HG02840 (cell line): ENCODE data around the gene LGALS16.
"Not testable (repeated sequence)": the region's sequence is repeated elsewhere in the genome, so short reads cannot be mapped to it uniquely, and the experiment has no call there.

ENCODE experiments used
- ATAC-seq: cut with Tn5 transposase; IDR thresholded peaks from one replicate; pipeline ENCODE4 v1.9.1; 2021; ENCODE audit warnings: mild to moderate bottlenecking, moderate library complexity, moderate number of reproducible peaks; ENCODE audit not compliant: unreplicated experiment, low FRiP score

LGALS16 gene

DNA sequence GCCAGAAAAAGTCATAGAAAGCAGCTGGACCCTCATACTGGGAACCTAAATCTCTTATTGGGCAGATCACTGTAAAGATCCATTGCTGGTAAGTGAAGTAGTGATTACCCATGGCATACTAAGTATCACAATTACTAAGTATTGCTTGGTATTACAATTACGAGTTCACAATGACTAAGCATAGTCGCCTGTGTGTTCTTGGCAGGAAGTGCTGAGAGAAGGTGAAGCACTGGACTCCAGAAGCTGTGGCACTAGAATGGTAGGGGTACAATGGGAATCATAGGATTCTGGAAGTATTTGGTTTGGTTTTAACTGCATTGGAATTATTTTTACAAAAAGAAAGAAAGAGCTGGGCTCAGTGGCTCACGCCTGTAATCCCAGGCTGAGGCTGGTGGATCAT is 20.3 kb downstream of the LGALS16 start:
- no peak for ATAC-seq

DNA sequence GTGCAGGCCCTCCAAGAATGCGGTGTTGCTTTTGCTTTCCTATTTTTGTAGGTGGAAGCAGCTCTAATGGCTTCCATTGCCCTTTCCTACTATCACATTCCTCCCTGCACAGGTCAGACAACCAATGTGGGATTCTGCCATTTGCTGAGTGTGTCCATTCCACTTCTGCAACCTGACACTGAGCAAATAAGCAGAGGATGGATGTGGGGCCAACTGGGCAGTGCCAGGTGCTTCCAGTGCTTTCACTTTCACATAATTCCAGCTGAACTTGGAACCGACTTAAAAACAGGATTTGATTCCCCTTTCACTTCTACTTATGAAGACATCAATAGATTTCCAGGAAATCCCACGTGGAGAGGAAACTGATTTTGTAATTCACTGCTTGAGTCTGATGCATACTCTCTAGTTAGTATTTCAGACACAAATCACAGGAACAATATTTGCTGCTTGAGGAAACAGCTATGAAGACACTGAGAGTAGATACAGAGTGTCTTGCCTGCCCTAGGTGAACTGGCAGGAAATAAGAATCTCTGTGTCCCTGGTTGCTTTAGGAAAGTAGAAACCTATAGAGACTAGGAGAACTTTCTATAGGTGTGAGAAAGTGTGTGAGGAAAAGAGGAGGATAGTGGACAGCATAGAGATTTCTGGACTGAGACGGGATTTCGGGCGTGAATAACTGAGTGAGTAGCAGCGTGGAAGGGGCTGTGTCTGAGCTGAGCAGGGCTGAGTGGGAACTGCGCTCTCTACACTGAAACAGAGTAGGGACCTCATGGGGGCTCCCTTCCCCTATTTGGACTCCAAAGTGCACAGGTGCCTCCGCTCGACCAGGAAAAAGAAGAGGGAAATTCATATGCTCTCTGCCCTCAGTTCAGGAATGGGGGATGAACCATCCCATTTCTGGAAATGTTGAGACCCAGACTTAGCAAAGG is 22.5 kb downstream of the LGALS16 start:
- ATAC-seq, result no peak

- ATAC-seq, result peak; percentile 54
Observed at GRCh38 chr19:39679056-39679790, 23.5 kb downstream of the LGALS16 start.

- ATAC-seq, result peak; percentile 27
Observed at GRCh38 chr19:39679791-39680168, 24.1 kb downstream of the LGALS16 start.

GRCh38 chr19:39680593-39680992 is 24.9 kb downstream of the LGALS16 start:
- no peak for ATAC-seq

DNA sequence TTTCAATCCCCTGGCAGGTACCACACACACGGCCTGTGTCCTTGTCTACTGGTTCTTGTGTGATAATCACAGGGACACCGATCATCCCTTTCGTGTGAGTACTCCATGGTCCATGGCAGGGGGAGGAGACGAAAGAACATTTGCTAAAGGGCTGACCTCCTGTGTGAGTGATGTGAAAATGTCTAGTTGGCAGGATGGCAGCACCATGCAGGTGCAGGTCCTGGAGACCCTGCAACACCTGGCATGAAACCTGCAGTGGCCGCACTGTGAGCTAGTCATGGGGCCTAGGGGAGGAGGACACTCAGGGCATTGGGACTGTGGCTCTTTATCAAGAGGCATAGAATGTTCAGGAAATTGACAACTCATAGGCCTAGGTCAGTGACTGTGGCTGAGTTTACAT is 25.7 kb downstream of the LGALS16 start:
- no peak for ATAC-seq

DNA sequence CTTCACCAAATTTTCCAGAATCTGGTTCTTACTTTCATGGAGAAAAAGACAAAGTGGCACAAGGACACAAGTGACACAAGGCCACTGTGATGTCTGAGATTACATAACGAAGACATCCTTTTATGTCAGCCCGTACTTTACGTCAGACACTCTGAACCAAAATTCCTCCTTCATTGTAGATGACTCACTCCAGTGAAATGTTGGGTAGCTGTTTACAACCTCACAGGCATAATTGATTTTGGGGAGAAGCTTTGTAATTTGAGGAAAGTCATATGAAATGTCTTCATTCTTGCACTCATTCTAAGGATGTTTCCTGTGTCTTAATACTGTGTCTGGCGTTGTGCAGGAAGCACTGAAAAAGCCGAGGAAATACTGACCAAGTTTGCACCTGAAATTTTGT is 28.6 kb downstream of the LGALS16 start:
- no peak for ATAC-seq

DNA sequence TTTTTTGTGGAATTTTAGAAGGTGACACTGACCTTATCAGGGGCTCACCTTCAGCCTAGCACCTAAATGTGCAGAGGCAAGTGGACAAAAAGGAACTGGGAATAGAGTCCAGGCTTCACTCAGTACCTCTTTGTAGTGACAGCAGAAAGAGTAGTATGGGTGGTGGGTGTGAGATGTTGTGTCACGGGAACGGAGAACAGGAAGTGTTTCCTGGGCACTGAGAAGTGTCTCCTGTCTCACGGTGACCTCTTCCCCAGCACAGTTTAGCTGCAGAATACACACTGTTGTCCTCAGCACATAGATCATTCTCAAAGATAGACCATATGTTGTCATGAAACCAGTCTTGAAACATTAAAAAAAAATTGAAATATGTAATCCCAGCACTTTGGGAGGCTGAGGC is 31.0 kb downstream of the LGALS16 start:
- ATAC-seq, result no peak

DNA sequence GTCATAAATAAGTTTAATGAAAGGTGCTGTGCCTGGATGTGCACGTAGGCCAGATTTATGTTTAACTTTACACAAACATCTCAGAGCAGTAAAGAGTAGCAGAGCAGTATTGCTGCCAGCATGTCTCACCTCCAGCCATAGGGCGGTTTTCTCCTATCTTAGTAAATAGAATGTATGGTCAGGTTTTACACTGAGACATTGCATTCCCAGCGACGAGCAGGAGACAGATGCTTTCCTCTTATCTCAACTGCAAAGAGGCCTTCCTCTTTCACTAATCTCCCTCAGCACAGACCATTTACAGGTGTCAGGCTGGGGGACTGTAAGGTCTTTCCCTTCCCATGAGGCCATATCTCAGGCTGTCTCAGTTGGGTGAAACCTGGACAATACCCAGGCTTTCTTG is 32.9 kb downstream of the LGALS16 start:
- not testable (repeated sequence) for ATAC-seq

DNA sequence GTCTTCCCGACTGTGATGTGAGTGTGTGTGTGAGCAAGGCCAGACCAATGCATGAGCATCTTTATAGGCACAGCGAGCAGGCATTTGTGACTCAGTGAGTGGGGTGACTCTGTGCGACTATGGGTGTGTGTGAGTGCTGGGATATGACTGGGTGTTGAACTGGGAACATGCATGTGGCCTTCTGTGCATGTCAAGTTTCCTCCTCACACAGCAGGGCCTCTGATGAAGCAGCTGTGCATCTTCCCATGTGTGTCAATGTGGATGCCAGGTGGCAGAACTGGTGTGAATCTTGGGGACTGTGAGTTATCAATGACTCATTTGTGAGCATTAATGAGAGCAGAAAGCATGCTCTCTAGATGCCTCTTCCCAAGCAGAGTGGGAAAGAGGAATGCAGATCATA is 36.5 kb downstream of the LGALS16 start:
- no peak for ATAC-seq

DNA sequence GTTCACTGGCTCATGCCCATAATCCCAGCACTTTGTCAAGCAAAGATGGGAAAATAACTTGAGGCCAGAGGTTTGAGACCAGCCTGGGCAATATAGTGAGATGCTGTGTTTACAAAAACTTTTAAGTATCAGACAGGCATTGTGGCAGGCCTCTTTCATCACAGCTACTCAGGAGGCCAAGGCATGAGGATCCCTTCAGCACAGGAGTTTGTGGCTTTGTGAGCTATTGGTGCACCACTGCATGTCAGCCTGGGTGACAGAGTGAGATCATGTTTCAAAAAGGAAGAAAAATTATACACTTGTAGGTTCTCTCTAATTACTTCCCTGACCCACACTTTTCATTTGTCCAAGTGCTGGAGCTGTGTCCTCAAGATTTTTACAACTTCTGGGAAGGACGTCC is 37.1 kb downstream of the LGALS16 start:
- no peak for ATAC-seq

GRCh38 chr19:39695759-39696158 is 40.0 kb downstream of the LGALS16 start:
- ATAC-seq, result no peak

DNA sequence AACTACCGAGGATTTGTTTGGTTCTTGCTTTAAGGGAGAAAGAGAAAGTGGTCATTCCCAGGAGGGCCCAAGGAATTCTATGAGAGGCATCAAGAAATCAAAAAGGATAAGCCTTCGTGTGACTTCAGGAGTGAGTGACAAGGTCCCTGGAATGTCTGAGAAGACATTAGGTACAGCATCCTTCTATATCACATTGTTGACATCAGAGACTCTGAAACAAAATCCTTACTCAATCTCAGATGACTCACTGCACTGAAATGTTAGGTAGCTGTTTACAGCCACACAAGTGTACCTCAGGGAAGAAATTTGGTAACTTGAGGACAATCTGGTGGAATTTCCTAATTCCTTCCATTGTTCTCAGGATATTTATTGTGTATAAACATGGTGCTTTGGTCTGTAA is 40.7 kb downstream of the LGALS16 start:
- no peak for ATAC-seq

- no peak for ATAC-seq
Observed at GRCh38 chr19:39698535-39698934, 42.8 kb downstream of the LGALS16 start.

GRCh38 chr19:39701291-39701690 is 45.6 kb downstream of the LGALS16 start:
- ATAC-seq, result no peak

- ATAC-seq, result no peak
Observed at GRCh38 chr19:39704181-39705044, 48.7 kb downstream of the LGALS16 start, which contains the start of gene LGALS14. Gene LGALS14, plus strand, starts transcription at chr19:39704481. Its CDS starts 48 bp downstream, at chr19:39704529.

DNA sequence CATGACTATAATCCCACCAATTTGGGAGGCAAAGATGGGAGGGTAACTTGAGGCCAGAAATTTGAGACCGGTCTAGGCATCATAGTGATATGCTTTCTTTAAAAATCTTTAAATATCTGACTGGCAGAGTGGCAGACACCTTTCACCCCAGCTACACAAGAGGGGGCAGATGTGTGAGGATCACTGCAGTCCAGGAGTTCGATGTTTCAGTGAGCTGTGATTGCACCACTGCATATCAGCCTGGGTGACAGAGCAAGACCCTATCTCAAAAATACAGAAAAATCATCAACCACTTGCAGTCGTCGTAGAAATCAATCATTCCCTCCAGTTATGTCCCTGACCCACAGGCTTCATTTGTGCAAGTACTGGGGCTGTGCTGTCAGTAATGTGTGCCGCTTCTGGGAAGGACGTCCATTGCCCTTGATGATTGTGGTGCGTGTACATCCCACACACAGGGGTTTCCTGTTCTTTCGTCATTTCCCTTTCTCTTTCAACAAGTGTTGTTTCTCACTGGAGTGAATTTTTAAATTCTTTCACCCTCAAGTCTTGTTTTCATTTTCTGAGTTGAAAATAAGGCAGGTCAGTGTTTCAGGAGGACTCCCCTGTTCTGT is 50.0 kb downstream of the LGALS16 start:
- ATAC-seq, result no peak

DNA sequence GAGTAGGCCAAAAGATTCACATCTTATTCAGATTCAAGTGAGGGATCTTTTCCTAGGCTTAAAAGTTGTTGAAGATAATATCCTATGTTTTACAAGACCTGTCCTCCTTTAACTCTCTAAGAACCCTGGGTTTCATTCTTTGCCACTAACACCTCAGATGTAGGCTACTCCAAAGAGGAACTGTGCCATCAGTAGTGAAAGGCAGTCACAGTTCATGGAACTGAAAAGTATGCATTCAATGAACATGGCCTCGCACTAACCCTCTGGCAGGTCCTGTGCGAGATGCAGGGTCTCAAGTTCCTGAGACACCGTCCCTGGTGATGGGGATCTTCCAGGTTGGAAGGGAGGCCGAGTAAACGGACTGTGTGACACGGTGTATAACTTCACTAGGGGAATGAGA is 52.9 kb downstream of the LGALS16 start:
- no peak for ATAC-seq

DNA sequence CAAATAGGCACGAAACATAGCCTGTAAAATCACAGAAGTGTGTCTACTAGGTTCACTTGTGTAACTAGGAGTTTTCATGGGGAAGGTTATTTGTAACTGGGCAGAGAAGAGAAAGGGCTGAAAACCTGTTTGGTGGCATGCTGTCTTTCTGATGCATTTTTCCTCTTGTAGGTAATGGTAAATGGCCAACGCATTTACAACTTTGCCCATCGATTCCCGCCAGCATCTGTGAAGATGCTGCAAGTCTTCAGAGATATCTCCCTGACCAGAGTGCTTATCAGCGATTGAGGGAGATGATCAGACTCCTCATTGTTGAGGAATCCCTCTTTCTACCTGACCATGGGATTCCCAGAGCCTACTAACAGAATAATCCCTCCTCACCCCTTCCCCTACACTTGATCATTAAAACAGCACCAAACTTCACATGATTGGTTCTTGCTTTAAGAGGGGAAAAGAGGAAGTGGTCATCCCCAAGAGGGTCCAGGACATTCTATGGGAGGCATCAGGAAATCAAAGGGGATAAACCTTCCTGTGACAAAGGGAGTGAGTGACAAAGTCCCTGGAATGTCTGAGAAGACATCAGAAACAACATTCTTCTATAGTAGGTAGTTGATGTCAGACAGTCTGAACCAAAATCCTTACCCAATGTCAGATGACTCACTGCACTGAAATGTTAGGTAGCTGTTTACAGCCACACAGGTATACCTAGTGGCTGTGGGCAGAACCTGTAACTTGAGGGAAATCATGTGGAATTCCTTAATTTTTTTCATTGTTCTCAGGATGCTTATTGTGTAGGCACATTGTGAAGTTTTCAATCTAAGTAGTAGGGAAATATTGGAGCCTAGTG is 53.5 kb downstream of the LGALS16 start:
- no peak for ATAC-seq
